Measurements from ENCODE around the gene TIGD1.

GRCh38 chr2:232577841-232578240, 27.5 kb upstream of the TIGD1 start:
- no peak for TF ChIP-seq CTCF (conservative IDR thresholded peaks at IDR 0.05; ENCODE audit: low read length)
- TF ChIP-seq EZH2phosphoT487 (IDR thresholded peaks at IDR 0.05; ENCODE audit: borderline replicate concordance, low read depth, low read length): no peak
